Measurements from ENCODE around the gene HMGN3.

HMGN3 gene

GRCh38 chr6:79186564-79186963 lies 47.9 kb downstream of the HMGN3 start:
- no peak overlapping the region for H3K4me3 ChIP-seq (ENCODE audit: low read depth, low read length)

- no peak overlapping the region for H3K4me3 ChIP-seq (ENCODE audit: low read depth, low read length)
These were observed 49.8 kb downstream of the HMGN3 start for GRCh38 chr6:79184641-79185040.

DNA sequence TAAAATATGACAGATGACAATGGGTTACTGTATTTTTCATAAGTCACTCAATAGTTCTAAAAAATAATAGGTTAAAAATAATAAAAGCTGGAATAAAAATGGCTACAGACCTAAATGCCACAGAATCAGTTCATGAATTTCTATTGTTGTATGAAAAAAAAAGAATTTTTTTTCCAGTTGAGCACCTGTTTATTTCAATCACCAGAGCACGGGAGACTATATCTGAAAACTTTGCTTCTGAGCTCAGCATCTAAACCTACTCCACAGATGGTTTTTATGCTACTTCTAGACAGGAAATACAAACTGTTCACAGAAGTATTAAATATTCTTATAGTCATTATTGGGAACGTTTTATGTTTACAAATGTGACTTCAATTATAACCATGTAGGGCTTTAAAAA lies 50.4 kb downstream of the HMGN3 start:
- no peak overlapping the region for H3K4me3 ChIP-seq (ENCODE audit: low read depth, low read length)

GRCh38 chr6:79180052-79180451 lies 54.4 kb downstream of the HMGN3 start:
- H3K4me3 ChIP-seq (ENCODE audit: low read depth, low read length) = no peak overlapping the region

- no peak overlapping the region for H3K4me3 ChIP-seq (ENCODE audit: low read depth, low read length)
These were observed 61.1 kb downstream of the HMGN3 start for GRCh38 chr6:79173378-79173777.

- no peak overlapping the region for H3K4me3 ChIP-seq (ENCODE audit: low read depth, low read length)
These were observed 63.5 kb downstream of the HMGN3 start for GRCh38 chr6:79170959-79171358.

DNA sequence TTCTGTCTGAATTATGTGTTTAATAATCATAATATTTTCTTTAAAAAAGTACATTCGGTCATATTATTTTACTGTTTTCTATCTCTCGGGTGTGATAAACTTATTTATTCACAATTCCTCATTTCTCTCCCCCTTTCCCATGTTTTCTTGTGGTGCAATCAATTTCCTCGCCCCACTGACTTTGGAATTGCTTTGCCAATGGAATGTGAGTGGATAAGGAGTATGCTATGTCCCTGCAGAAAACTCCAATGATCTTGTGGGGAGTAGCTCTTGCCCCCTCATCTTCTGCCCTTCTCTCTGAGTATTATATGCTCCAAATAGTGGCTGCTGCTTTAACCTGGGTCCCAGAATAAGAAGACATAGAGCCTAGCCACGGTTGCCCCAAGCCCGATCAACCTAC lies 64.1 kb downstream of the HMGN3 start:
- no peak overlapping the region for H3K4me3 ChIP-seq (ENCODE audit: low read depth, low read length)

DNA sequence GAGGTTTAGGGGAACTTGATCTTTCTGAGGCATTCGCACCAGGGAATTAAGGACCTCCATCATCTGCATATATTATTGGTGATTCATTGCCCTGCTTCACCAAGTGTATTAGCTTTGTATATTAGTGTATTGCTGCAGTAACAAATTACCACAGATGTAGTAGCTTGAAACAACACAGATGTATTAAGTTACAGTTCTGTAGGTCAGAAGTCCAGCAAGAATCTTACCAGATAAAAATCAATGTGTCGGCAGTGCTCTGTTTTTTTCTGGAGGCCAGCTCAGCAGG lies 65.8 kb downstream of the HMGN3 start:
- H3K4me3 ChIP-seq (ENCODE audit: low read depth, low read length) = no peak overlapping the region

DNA sequence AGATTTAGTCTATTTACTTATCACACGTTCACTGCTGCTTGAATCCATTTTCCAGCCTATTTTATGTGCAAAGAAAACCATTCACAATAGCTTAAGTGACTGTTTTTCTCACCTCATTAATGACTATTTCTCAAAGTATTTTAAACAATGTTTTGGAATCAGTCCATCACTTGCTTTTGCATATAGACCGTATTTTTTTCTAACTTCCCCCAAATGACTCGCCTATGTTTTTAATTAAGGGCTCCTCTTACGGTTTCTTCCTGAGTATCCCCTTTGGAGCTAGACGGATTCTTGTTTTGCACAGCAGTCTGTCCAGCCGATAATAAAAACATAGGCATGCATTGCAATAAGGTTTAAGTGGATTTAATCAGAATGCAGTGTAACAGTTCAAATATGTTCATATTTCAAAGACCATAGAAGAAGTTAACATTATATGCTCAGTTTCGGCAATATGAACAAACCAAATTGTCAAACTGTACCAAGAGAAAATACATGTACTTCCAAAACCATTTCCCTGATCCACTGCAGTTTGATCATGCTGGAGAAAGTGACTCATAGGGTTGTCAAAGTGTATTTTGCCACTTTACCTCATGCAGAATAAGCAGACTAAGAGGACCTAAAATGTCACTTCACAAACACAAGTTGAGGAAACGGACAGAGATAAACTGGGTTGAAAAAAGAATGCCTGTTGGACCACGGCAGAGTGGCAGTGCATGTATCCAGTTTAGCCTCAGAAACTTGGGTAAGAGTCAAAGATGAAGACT lies 66.4 kb downstream of the HMGN3 start:
- no peak overlapping the region for H3K4me3 ChIP-seq (ENCODE audit: low read depth, low read length)

GRCh38 chr6:79159846-79160245 lies 74.6 kb downstream of the HMGN3 start:
- no peak overlapping the region for H3K4me3 ChIP-seq (ENCODE audit: low read depth, low read length)

DNA sequence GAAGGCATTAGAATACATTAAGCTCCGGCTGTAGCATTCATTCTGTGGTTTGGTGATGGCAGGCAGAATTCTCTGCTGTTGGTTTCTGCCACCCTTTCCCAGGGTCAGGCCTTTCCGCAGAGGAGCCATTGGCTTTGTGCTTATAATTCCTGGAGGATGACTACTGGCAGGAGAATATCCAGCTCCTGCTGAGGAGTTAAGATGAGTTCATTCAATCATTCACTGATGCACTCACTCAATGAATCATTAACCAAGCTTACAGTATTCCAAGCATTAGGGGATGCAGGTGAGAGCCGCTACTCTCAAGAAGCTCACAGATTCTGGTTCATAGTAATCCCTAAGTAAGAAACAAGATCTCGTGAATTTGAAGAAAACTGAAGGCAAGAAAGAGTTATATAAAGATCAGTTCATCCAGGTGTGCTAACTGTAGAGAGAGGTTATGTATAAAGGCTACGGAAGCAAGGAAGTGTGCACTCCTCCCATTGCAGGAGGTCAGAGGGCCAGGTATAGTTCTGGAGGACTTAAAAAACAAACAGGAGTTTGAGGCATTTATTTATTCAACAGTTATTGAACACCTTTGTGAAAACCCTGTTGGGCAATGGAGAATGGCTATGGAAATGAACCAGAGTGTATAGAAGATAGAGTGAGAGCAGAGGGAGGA lies 75.5 kb downstream of the HMGN3 start:
- H3K4me3 ChIP-seq (ENCODE audit: low read depth, low read length) = no peak overlapping the region

DNA sequence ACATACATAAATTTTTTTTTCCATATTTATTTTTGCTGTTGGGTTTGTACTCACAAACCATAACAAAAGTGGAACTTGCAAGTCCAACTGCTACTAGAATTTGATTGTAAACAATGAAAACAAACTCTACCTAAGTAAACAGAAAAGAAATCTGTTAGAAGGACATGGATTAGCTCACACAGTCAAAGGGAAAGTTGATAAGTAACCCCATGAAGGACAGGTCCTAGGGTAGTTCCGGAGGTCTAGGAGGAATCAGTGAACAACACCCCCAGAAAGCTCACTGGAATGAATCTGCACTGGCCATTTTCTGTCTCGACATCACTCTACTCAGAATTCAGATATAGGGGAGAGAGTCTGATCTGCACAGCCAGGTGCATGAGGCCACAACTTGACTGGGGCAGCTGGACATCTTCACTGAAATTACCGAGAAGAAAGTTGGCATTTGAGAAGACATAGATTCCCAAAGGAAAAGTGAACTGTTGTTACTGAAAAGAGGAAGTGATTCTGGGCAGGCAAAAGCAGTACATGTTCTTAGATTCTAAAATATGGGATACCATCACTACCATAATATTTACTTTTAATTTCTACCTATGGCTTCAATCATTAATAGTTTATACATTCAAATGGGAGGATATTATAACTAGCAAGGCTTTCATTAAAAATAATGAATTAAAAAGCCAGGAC lies 76.4 kb downstream of the HMGN3 start:
- H3K4me3 ChIP-seq (ENCODE audit: low read depth, low read length) = no peak overlapping the region

GRCh38 chr6:79152269-79152737 lies 82.2 kb downstream of the HMGN3 start:
- no peak overlapping the region for H3K4me3 ChIP-seq (ENCODE audit: low read depth, low read length)

All from iPS-11a (cell line).